ENCODE results near the gene ARID4B. TPM values are rescaled to one million over a fixed set of nuclear protein-coding genes. Genes with fewer than 3 reads are reported as not detected.
"Not testable (repeated sequence)": the region's sequence is repeated elsewhere in the genome, so short reads cannot be mapped to it uniquely, and the experiment has no call there.

Gene ARID4B
- total RNA-seq, 2 experiments from 2014 or later, result 31.7 to 34.2 TPM

DNA sequence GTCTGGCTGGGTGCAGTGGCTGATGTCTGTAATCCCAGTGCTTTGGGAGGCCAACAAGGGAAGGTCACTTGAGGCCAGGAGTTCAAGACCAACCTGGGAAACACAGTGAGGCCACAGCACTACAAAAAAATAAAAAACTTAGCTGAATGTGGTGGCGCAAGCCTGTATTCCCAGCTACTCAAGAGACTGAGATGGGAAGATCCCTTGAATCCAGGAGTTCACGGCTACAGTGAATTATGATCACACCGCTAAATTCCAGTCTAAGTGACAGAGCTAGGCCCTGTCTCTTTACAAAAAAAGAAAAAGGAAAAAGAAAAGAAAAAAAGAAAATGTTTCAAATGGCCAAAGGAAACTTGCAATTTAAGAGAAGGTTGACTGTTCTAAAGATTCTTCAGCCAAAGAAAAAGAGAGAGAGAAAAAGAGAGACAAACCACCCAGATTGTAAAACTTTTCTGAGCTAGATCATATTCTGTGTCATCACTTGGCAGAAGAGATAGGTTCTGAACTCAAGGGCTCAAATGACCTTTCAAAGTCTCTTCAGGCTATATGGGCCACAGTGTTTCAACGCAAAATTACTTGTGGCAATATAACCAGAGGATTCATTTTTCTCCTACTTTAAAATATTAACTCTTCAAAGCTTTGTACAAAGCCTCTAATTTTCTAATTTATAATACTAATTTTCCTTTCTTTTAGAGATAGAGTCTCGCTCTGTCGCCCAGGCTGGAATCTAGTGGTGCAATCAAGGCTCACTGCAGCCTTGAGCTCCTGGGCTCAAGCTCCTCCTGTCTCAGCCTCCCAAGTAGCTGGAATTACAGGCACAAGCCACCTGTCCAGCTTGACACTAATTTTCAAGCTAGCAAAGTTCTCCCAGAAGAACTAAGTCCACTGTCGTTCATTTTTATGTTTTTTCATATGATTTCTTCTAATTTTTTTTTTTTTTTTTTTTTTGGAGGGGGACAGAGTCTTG lies 20.5 kb downstream of the ARID4B start:
- ChIA-PET POLR2A (no interaction called here), CTCF (no interaction called here)

DNA sequence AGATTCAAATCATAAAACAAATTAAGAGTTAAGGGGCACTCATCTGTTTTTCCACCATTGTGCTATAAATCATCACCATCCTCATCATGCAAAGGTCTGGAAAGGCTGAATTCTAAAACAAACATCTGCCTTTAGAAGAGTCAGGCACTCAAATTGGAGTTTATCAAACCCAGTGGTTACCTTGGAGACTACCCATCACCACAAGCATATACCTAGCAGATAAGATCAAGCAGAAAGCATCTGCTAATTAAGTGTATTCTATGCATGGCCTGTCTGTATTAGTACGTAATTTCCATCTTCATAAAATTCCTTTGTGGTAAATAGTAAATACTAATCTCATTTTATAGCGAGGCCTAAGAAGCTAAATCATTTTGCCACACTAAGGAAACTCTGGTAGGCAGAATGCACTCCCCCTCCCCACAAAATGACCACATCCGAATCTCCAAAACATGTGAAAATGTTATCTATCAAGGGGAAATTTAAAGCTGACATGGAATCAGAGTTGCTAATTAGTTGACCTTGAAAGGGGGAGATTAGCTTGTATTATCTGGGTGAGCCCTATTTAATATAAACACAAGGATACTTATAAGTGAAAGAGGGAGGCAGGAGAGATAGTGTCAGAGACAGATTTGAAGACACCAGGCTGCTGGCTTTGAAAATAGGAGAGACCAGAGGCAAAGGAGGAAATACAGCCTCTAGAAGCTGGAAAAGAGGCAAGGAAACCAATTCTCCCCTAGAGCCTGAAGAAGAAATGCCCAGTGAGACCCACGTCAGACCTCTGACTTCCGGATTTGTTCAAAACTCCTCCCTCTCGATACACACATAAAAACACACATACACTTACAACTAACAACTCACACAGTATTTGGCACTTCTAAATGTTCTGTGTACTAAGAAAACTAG lies 23.2 kb downstream of the ARID4B start:
- ChIA-PET POLR2A (interaction anchor here (0.6 kb wide), 1 partner anchor 18 kb away, joined by 7 read pairs; no protein-coding TSS in a partner anchor), CTCF (interaction anchor here (1.0 to 1.1 kb wide), 2 partner anchors 12 to 112 kb away, joined by 3 read pairs; no protein-coding TSS in a partner anchor)

DNA sequence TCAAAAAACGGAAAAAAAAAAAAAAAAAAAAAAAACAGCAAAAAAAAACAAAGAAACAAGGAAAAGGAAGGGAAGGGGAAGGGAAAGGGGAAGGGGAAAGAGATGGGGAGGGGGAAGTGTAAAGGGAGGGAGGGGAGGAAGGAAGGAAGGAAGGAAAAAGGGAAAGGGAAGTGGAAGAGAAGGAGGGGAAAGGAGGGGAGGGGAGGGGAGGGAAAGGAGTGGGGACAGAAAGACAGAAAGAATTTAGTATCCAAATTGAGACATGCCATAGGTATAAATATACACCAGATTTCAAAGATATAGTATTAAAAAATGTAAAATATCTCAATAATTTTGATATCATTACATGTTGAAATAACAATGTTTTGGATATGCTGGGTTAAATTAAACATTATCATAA lies 25.8 kb downstream of the ARID4B start:
- ChIA-PET CTCF (no interaction called here), POLR2A (no interaction called here)

DNA sequence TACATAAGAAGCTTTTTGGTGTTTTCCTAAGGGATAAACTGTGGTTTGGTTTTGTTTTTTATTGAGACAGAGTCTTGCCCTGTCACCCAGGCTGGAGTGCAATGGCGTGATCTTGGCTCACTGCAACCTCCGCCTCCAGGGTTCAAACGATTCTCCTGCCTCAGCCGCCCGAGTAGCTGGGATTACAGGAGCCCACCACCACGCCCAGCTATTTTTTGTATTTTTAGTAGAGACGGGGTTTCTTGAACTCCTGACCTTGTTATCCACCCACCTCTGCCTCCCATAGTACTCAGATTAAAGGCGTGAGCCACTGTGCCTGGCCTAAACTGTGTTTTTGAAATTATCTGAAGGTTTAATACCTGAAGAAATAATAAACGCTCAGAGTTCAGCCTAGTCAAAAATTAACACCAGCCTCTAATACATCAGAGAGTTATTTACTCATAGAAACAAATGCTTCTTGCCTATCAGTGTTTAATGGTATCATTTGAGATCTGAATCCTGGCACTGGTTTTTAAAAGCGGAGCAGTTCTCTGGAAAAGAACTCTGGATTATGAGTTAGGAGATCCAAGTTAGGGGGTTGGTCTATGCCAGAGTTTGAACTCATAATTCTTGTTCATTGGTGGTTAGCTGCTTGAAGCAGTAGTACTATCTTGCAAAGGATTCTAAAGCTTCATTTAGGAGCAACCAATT lies 28.7 kb downstream of the ARID4B start:
- ChIA-PET POLR2A (no interaction called here), CTCF (no interaction called here)

DNA sequence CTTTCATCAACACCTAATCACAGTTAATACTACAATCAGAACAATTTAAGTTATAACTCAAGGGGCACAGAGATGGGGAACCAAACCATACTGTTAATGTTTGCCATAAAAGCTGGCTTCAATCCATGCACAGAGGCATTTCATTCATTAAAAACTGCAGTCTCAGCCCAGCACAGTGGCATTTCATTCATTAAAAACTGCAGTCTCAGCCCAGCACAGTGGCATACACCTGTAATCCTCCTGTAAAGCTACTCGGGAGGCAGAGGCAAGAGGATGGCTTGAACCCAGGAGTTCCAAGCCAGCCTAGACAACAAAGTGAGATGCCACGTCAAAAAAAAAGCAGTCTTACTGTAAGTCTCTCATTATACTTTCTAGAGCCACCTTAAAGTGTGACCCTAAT lies 29.2 kb downstream of the ARID4B start:
- POLR2A ChIA-PET, result no interaction called here
- CTCF ChIA-PET, result no interaction called here

DNA sequence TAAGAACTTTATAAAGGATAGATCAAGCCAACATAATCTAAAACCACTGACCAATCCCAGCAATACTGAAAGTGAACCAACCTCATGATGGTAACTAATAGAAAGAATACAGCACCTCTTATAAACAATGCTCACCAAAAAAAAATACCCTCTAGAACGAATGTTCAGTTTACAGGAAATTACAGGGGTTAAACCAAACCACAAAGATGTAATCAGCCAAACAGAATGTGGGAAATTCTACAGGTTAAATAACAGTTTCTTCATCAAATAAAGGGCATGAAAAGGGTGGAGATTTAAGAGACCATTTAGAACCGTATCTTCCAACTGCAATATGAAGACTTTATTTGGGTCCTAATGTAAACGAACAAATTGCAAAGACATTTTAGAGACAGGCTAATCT lies 30.4 kb downstream of the ARID4B start:
- POLR2A ChIA-PET, result no interaction called here

DNA sequence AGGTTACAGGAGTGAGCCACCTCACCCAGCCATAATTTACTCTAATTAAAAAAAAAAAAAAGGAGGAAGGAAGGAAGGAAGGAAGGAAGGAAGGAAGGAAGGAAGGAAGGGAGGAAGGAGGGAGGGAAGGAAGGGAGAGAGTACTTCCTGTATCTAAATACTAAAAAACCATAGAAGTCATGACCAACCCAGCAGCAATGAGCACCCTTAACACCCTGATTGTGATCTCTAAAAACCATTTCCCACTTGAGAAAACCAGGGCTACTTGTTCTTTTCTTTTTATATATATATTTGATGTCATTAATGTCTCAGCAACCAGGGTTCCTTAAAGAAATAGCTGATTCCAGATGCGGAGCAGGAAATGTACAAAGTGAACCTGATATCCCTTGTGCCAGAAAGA lies 31.2 kb downstream of the ARID4B start:
- ChIA-PET POLR2A (no interaction called here), CTCF (no interaction called here)

More for the DNA sequence above, 30.4 kb downstream of the ARID4B start:
- CTCF ChIA-PET, result no interaction called here

DNA sequence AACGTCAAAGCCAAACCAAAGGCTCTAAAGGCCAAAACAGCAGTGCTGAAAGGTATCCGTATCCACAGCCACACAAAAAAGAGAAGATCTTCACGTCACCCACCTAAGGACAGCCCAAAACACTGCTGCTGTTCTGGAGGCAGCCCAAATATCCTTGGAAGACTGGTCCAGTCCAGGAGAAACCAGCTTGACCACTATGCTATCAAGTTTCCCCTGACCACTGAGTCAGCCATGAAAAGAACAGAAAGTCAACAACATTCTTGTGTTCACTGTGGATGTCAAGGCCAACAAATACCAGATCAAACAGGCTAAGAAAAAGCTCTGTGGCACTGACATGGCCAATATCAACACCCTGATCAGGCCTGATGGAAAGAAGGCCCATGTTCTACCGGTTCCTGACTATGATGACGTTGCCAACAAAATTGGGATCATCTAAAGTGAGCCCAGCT lies 32.1 kb downstream of the ARID4B start:
- ChIA-PET CTCF (interaction anchor here (1.0 kb wide), 1 partner anchor 35 kb away, joined by 3 read pairs; no protein-coding TSS in a partner anchor), POLR2A (no interaction called here)

DNA sequence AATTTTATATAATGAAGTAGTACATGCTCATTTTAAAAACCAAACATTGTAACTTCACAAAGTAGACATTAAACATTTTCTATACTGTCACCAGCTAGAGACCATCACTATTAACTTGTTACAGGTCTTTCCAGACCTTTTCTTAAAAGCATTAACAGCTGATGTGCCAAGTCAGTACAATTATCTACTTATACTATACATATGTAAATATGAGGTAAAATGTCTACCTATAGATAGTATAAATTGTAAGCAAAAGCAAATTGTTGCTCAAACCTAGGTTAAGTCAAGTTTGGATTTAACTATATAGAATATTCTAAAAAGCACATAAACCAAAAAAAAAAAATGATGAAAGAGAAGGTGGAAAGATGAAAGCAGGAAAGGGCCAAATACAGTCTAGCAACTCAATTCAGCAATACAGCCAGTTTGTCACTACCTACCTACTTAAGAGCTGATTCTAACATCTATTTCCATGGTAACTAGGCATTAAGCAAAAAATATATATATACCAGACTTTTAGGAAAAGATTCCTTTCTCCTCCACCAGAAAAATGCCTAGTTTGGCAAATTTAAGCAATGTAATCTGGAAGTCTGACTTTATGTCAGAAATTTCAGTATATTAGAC lies 34.5 kb downstream of the ARID4B start:
- CTCF ChIA-PET, result interaction anchor here (0.6 kb wide), 1 partner anchor 98 kb away, joined by 3 read pairs; no protein-coding TSS in a partner anchor
- POLR2A ChIA-PET, result no interaction called here

DNA sequence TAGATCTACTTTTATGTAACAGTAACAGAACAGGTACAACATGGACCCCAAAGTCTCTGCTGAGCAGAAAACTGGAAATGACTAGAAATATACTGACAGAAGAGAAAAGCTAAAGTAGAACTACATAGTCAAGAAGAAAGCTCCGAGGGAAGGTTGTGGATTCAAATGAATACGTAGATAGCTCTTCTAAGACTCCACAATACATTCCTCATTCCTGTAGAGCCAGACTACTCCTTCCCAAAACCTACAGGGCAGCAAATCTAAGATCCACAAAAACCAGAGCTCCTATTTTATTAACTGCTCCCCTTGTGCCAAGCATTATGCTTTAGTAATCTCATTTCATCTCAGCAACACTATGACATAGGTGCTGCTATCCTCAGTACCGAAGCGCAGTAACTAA lies 35.2 kb downstream of the ARID4B start:
- ChIA-PET POLR2A (no interaction called here), CTCF (no interaction called here)

DNA sequence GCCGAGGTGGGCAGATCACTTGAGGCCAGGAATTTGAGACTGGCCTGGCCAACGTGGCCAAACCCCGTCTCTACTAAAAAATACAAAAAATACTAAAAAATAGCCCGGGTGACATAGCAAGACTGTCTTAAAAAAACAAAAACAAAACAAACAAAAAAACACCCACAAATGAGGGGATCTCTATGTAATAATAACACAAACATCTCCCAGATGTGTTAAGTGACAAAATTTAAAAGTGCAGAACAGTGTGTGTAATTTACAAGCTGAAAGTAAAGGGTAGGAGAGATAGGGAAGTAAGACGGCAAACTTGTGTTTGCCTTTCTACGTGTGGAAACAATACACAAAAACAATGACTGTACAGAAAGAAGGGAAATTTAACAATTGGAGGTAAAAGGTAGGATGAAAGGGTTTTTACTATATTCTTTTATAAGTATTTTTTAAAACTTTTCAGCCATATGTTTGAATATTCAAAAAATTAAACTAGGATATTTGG lies 36.3 kb downstream of the ARID4B start:
- CTCF ChIA-PET, result no interaction called here
- POLR2A ChIA-PET, result no interaction called here

DNA sequence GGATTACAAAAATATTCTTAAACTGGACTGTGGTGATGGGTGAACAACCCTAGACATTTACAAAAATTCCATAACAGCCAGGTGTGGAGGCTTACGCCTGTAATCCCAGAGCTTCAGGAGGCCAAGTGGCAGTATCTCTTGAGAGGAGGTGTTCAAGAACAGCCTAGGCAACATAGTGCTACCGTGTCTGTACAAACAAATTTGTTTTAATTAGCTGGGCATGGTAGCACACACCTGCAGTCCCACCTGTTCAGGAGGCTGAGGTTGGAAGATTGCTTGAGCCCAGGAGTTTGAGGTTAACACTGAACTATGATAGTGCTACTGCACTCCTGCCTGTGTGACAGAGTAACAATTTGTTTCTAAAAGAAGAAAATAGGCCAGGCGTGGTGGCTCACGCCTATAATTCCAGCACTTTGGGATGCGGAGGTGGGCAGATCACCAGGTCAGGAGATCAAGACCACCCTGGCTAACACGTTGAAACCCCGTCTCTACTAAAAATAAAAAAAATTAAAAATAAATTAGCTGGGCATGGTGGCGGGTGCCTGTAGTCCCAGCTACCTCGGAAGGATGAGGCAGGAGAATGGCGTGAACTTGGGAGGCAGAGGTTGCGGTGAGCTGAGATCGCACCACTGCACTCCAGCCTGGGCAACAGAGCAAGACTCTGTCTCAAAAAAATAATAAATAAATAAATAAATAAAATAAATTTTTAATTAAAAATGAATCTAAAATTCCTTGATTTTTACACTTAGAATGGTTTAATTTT lies 37.1 kb downstream of the ARID4B start:
- CTCF ChIA-PET, result interaction anchor here (1.0 kb wide), 1 partner anchor 26 kb away, joined by 3 read pairs; no protein-coding TSS in a partner anchor
- POLR2A ChIA-PET, result interaction anchor here (0.6 kb wide), 1 partner anchor 114 kb away, joined by 4 read pairs; no protein-coding TSS in a partner anchor

DNA sequence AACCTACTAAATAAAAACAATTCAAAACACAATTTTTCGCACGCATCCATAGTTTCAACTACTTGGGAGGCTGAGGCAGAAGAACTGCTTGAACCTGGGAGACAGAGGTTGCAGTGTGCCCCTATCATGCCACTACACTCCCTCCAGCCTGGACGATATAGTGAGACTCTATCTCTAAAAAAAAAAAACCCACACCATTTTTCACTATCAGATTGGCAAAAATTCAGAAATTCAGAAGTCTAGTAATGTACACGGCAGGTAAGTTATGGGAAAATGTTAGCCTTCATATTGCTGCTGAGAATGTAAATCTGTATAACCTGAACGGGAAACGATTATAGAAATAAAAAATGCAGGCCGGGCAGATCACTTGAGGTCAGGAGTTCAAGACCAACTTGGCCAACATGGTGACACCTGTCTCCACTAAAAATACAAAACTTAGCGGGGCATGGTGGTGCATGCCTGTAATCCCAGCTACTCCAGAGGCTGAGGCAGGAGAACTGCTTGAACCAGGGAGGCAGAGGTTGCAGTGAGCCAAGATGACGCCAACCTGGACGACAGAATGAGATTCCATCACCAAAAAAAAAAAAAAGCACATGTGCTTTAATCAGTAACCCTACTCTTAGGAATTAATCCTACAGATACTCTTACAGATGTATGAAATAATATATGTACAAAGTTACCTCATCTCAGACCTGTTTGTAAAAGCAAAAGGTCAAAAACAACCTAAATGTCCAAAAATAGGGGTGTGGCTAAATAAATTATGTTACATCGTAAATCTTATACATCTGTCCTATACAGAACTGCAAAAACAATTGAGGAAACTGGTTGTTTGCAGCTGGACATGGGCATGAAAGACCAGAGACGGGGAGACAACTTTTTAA lies 37.9 kb downstream of the ARID4B start:
- ChIA-PET POLR2A (no interaction called here), CTCF (interaction anchor here (1.0 kb wide), 1 partner anchor 26 kb away, joined by 3 read pairs; no protein-coding TSS in a partner anchor)

DNA sequence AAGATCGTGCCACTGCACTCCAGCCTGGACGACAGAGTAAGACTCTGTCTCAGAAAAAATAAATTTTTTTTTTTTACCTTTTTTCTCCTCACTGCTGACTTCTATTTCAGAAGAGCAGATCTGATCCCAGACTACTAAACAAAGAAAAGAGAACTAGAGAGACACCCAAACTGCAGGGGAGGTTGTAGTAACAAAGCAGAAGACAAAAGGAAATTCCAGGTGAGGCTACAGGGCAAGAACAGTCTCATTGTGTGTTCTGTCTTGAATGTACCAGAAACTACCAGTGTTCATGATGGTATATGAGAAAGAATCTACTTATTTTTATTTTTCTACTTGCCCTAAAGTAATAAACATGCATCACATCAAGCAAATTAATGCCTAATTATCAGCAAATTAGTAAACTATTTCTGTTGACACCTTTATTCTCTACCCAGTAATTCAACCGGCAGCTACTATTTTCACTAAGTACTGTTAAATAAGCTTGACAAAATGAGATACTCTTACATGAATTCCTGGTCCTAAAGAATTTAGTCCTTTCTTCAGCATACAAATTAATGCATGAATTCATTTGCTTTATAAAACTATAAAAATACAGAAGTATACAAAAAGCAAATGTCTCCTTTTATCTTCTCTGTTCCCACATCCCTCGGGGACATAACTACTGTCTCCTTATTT lies 40.6 kb downstream of the ARID4B start:
- POLR2A ChIA-PET, result no interaction called here
- CTCF ChIA-PET, result no interaction called here

DNA sequence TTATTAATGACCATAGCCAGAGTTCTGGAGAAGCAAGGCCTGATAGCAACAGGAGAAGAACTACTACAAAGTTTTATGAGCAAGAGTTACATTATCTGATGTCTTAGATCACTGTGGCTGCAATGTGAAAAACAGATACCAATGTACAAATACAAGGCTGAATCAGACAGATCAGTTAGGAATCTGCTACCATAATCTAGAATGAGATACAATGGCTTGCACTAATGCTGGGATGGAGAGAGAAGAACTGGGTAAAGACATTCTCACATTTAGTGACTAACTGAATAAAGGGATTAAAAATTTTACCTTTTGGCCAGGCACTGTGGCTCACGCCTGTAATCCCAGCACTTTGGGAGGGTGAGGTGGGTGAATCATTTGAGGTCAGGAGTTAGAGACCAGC lies 41.3 kb downstream of the ARID4B start:
- CTCF ChIA-PET, result no interaction called here

DNA sequence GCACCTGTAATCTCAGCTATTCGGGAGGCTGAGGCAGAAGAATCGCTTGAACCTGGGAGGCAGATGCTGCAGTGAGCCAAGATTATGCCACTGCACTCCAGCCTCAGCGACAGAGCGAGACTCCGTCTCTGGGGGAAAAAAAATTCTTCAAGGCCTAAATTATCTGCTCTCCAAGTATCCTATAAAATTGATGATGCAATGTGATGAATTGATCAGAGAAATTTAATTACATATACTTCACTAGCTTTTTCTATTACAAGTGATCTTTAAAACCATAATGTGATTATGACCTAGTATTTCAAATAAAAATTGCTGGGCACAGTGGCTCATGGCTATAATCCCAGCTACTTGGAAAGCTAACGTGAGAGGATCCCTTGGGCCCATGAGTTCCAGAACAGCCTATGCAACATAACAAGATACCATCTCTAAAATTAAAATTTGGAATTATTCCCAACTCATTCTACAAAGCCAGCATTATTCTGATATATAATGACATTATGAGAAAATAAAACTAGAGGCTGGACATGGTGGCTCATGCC lies 43.7 kb downstream of the ARID4B start:
- ChIA-PET CTCF (no interaction called here), POLR2A (no interaction called here)

More for the DNA sequence above, 41.3 kb downstream of the ARID4B start:
- POLR2A ChIA-PET, result no interaction called here

DNA sequence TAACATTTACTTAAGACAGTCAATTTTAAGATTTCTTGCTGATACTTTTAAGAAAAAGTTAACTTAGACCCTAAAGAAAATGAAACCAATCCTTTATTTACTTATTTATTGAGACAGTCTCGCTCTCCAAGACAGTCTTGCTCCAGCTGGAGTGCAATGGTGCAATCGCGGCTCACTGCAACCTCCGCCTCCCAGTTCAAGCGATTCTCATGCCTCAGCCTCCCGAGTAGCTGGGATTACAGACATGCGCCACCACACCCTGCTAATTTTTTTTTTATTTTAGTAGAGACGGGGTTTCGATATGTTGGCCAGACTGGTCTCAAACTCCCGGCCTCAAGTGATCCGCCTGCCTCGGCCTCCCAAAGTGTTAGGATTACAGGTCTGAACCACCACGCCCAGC lies 44.3 kb downstream of the ARID4B start:
- POLR2A ChIA-PET, result not testable (repeated sequence)

More for the DNA sequence above, 44.3 kb downstream of the ARID4B start:
- CTCF ChIA-PET, result not testable (repeated sequence)

Data from activated CD8-positive, alpha-beta memory T cell treated with anti-CD3 and anti-CD28 coated beads for 36 hours (primary cell).